Astrocyte of the cerebellum (primary cell): Measurements from ENCODE around the gene SORL1.
A peak's percentile ranks its signal among the peaks of the same experiment; 100 is the strongest.

Source experiments
- DNase-seq: peaks from one replicate; pipeline ENCODE4 v3.0.0-alpha.2; 2011; ENCODE audit warnings: low read depth
- H3K4me3 ChIP-seq: 2 replicates; pipeline ENCODE4 v1.5.1; 2011; ENCODE audit warnings: mild to moderate bottlenecking, low read depth, low read length, moderate library complexity
- CTCF ChIP-seq: IDR thresholded peaks from 2 replicates; pipeline ENCODE4 v1.5.1; 2012; ENCODE audit warnings: low read length, low read depth, moderate library complexity, mild to moderate bottlenecking; ENCODE audit errors: missing control alignments
- in situ Hi-C: cut with HindIII; loops from 2 replicates; pipeline ENCODE4 v1.10.0; 2017; ENCODE audit warnings: low sequenced_read_pairs

The SORL1 gene

DNA sequence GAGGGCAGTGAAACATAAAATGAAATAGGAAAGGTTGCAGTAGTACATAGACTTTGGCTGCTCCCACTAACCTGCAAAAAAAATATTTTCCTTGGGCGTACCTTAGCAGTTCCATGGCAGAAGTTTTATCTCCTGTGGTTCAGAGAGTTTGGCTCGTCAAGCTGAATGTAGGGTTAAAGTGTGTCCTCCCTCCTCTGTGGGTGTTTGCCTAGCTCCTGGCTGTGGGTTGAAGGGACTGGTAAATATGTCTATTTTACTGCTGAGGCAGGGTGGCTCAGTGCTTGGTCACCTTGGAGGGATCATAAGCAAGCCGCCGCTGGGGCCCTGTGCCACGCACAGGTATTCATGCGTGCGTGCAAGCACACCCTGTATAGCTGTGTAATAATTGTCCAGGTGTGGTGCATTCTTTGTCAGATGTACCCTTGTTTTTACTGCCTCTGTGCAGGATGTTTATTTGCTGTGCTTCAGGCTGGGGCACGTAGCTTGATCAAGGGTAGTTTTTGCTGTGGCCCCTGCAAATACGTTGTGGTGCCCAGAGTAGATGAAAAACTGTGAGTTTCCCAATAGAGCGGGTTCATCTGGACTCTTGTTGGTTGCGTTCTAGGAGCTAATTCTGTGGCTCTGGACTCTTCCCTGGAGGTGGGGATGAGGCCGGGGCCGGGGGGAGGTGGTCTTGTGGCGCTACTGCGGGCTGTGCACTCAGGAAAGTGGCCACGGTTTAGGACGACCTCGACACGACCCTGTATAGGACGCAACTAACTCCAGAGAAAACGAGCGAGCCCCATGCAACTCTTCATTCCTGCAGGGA lies 732 bp upstream of the SORL1 start:
- DNase-seq = no peak
- in situ Hi-C loops = no loop called here
- TF ChIP-seq CTCF = no peak
- H3K4me3 ChIP-seq = peak overlapping the region; percentile 48

GRCh38 chr11:121452609-121453150 lies 566 bp downstream of the SORL1 start, which contains the start of gene SORL1-AS1:
Gene SORL1-AS1 (minus strand): TSS chr11:121452967.
- H3K4me3 ChIP-seq = peak within 1 kb of the TSS; percentile 48
- DNase-seq = no peak
- in situ Hi-C loops = no loop called here
- TF ChIP-seq CTCF = no peak

GRCh38 chr11:121453589-121454299 lies 1.6 kb downstream of the SORL1 start:
- in situ Hi-C loops = no loop called here
- TF ChIP-seq CTCF = no peak
- H3K4me3 ChIP-seq = no peak overlapping the region
- DNase-seq = no peak

GRCh38 chr11:121455115-121455514 lies 3.0 kb downstream of the SORL1 start:
- in situ Hi-C loops = no loop called here
- TF ChIP-seq CTCF = no peak
- DNase-seq = no peak
- no peak overlapping the region for H3K4me3 ChIP-seq

DNA sequence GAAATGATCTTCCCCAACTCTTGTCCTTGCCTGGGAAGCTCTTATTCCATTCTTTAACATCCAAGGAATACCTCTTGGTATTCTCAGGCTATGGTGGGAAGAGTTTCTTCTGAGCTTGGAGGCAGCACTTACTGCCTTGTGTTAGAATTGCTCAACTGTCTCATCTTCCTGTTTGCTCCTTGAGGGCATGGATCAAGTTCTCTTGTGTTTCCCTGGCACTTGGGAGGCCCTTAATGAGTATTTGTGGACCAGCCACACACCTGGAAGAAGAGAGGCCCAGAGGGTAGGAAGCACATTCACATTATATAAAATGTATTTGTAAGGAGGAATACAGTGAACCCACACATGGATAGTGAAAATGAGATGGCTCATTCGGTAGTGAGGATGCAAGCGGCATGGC lies 4.0 kb downstream of the SORL1 start:
- no peak overlapping the region for H3K4me3 ChIP-seq
- no peak for DNase-seq
- in situ Hi-C loops = no loop called here
- TF ChIP-seq CTCF = no peak

DNA sequence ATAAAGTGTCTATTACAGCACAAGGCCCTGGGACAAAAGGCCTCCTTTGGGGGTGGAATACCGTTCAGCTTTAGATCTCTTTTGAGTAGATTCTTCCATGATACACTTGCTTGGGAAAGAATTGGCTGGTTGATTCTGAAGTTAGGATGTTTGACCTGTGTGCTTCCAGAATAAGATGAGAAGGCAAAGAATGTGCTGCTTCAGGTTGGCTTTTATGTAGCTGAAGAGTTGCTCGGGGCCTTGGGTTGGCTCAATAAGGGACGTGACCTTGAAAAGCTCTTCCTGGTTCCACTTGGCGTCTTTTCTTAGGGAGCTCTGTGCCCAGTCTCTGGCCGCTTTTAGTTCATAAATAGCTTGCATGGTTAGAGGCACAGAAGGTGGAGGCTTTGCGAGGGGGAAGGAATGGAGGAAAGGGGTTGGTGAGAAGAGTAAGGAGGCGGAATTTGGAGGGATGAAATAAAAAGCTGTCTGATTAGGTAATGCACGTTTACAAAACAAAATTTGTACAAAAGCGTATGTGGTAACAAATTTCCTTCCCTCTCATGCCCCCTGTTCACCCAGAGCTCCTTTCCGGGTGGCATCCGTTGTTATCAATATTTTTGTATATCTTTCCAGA lies 4.8 kb downstream of the SORL1 start:
- no peak for DNase-seq
- in situ Hi-C loops = no loop called here
- no peak for TF ChIP-seq CTCF
- H3K4me3 ChIP-seq = no peak overlapping the region
